BJ (cell line): ENCODE measurements around the gene KBTBD13. TPM values are rescaled to one million over a fixed set of nuclear protein-coding genes. Genes with fewer than 3 reads are reported as not detected.

ENCODE experiments used
- CTCF ChIA-PET: fragments of 350-600 bp; formaldehyde crosslinking; extraction: SDS; loops from one replicate; lab custom pipeline; 2021; ENCODE audit warnings: antibody characterized with exemption, inconsistent platforms; lab: Yijun Ruan, JAX
- POLR2A ChIA-PET: fragments of 300-600 bp; sonication (Branson Sonifier 250); formaldehyde crosslinking; extraction: SDS; loops from one replicate; lab custom pipeline; 2021; ENCODE audit warnings: antibody characterized with exemption; lab: Charles Lee
- DNase-seq: peaks from one replicate; pipeline ENCODE4 v3.0.0-alpha.2; 2011; ENCODE audit warnings: low read depth
- H3K27me3 ChIP-seq: 2 replicates; pipeline ENCODE4 v1.6.0; 2011; ENCODE audit warnings: low read length; ENCODE audit not compliant: control insufficient read depth, insufficient read depth
- H3K36me3 ChIP-seq: 2 replicates; pipeline ENCODE4 v1.5.1; 2011; ENCODE audit warnings: low read length; ENCODE audit not compliant: control insufficient read depth, insufficient read depth
- H3K4me3 ChIP-seq: 2 replicates; pipeline ENCODE4 v1.5.1; 2011; ENCODE audit warnings: low read depth, mild to moderate bottlenecking, control low read depth, low read length
- polyA plus RNA-seq: library from polyadenylated mRNA; depleted of rRNA; stranded (reverse); fragments of >200 nt; gene quantifications from 2 replicates; pipeline ENCODE4 v1.2.3, GENCODE V29; 2011
- TF ChIP-seq, protein P1 (sequence below): IDR thresholded peaks from 2 replicates; pipeline ENCODE4 v1.5.1; 2011; ENCODE audit warnings: low read depth, mild to moderate bottlenecking, control low read depth, inconsistent platforms, low read length, moderate library complexity; ENCODE audit not compliant: insufficient read depth

Gene KBTBD13
- polyA plus RNA-seq, 1 experiment = not detected

GRCh38 chr15:65101411-65101890, 24.9 kb downstream of the KBTBD13 start:
- ChIA-PET CTCF (interaction anchor here (0.6 to 5.6 kb wide), 25 partner anchors 9 to 460 kb away, joined by 3 to 70 read pairs (median 4); partner anchors contain the start of genes KBTBD13 and UBAP1L), POLR2A (no interaction called here)
- Histone ChIP-seq H3K4me3 (no peak overlapping the region), H3K27me3 (no peaks in the 10 kb centered on the region), H3K36me3 (peaks cover 19% of the 10 kb centered on the region)
- no peak for DNase-seq
- TF ChIP-seq, protein P1, sequence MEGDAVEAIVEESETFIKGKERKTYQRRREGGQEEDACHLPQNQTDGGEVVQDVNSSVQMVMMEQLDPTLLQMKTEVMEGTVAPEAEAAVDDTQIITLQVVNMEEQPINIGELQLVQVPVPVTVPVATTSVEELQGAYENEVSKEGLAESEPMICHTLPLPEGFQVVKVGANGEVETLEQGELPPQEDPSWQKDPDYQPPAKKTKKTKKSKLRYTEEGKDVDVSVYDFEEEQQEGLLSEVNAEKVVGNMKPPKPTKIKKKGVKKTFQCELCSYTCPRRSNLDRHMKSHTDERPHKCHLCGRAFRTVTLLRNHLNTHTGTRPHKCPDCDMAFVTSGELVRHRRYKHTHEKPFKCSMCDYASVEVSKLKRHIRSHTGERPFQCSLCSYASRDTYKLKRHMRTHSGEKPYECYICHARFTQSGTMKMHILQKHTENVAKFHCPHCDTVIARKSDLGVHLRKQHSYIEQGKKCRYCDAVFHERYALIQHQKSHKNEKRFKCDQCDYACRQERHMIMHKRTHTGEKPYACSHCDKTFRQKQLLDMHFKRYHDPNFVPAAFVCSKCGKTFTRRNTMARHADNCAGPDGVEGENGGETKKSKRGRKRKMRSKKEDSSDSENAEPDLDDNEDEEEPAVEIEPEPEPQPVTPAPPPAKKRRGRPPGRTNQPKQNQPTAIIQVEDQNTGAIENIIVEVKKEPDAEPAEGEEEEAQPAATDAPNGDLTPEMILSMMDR = peak; percentile 85

DNA sequence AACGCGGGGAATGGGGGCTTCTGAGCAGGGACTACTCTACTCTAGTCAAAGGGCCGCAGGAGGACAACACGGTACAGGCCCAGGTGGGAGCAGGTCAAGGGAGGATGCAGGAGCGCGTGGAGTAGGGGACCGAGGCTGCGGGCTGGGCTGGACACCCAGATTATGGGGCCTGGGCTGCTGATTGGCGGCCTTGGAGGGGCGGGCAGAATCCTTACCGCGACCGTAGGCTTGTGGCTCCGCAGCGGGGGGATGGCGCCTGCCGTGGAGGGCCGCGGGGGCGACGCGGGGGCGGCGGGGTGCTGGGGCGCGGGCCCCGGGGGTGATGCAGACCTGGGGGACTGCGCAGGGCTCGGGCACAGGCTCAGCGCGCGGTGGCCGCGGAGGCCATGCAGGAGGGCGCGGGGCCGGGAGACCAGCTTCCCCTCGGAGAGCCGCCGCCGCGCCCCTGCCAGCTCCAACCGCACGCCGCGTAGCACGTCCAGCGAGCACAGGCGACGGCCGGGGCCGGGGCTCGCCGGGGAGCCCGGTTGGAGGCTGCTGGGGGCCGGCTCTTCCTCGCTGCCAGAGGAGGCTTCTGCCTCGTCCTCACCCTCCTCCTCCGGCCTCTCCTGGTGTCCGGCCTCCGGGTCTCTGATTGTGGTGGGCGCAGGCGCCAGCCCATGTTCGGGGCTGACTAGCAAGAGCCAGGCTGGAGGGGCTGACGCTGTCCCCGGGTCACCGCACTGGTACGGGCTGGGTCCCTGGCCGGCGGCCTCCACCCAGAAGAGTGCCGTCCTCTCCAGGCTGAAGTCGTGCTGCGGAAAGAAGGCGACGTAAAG, 25.6 kb downstream of the KBTBD13 start:
- ChIA-PET CTCF (interaction anchor here (0.6 to 5.6 kb wide), 27 partner anchors 9 to 459 kb away, joined by 3 to 70 read pairs (median 4); partner anchors contain the start of genes KBTBD13 and UBAP1L), POLR2A (no interaction called here)
- no peak for DNase-seq
- Histone ChIP-seq H3K4me3 (no peak overlapping the region), H3K36me3 (peaks cover 19% of the 10 kb centered on the region), H3K27me3 (no peaks in the 10 kb centered on the region)
- TF ChIP-seq, protein P1 = no peak

DNA sequence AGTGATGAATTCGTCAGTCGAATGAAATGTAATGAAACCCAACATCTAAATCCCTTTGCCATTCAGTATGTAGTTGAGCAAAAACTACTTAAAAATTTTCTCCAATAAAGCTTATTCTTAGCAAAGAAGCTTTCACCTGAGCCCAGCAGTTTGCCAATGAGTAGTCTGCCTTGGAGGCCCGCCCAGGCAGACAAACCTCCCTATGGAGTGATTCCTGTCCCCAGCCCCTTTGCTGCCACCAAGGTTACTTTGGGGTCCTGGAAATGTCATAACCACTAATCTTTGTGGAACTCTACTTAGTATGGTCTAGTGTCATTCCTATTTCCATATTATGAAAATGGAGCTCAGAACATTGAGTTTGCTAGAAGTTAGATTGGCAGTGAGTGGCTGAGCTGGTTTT, 26.4 kb downstream of the KBTBD13 start:
- ChIA-PET CTCF (interaction anchor here (0.6 to 5.6 kb wide), 5 partner anchors 18 to 69 kb away, joined by 4 to 70 read pairs (median 4); no protein-coding TSS in a partner anchor), POLR2A (no interaction called here)
- H3K36me3 ChIP-seq = peaks cover 18% of the 10 kb centered on the region

DNA sequence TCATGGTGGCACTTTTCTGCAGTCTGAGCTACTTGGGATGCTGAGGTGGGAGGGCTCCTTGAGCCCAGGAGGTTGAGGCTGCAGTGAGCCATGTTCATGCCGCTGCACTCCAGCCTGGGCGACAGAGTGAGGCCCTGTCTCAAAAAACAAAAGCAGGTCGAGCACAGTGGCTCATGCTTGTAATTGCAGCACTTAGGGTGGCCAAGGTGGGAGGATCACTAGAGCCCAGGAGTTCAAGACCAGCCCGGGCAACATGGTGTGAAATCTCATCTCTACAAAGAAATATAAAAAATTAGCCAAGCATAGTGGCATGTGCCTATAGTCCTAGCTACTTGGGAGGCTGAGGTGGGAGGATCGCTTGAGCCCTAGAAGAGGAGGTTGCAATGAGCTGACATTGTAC, 28.5 kb downstream of the KBTBD13 start:
- TF ChIP-seq, protein P1 = no peak
- CTCF ChIA-PET = interaction anchor here (0.8 kb wide), 2 partner anchors 50 to 70 kb away, joined by 3 read pairs; no protein-coding TSS in a partner anchor
- Histone ChIP-seq H3K27me3 (no peaks in the 10 kb centered on the region), H3K4me3 (no peak overlapping the region), H3K36me3 (peaks cover 15% of the 10 kb centered on the region)
- POLR2A ChIA-PET = no interaction called here
- DNase-seq = no peak

More for the DNA sequence above, 26.4 kb downstream of the KBTBD13 start:
- no peaks in the 10 kb centered on the region for H3K27me3 ChIP-seq
- no peak overlapping the region for H3K4me3 ChIP-seq
- no peak for DNase-seq
- TF ChIP-seq, protein P1 = no peak

GRCh38 chr15:65106011-65106590, 29.6 kb downstream of the KBTBD13 start:
- DNase-seq = no peak
- Histone ChIP-seq H3K27me3 (no peaks in the 10 kb centered on the region), H3K4me3 (no peak overlapping the region), H3K36me3 (peaks cover 9% of the 10 kb centered on the region)
- TF ChIP-seq, protein P1 = no peak
- ChIA-PET POLR2A (no interaction called here), CTCF (interaction anchor here (0.8 to 1.2 kb wide), 2 partner anchors 19 to 21 kb away, joined by 3 read pairs; no protein-coding TSS in a partner anchor)
